Measurements from ENCODE around the gene PDGFRB. TPM values are rescaled to one million over a fixed set of nuclear protein-coding genes. Genes with fewer than 3 reads are reported as not detected.

The PDGFRB gene
- total and polyA plus RNA-seq, 12 donors, result 15.5 to 101 (median 42.9) TPM

DNA sequence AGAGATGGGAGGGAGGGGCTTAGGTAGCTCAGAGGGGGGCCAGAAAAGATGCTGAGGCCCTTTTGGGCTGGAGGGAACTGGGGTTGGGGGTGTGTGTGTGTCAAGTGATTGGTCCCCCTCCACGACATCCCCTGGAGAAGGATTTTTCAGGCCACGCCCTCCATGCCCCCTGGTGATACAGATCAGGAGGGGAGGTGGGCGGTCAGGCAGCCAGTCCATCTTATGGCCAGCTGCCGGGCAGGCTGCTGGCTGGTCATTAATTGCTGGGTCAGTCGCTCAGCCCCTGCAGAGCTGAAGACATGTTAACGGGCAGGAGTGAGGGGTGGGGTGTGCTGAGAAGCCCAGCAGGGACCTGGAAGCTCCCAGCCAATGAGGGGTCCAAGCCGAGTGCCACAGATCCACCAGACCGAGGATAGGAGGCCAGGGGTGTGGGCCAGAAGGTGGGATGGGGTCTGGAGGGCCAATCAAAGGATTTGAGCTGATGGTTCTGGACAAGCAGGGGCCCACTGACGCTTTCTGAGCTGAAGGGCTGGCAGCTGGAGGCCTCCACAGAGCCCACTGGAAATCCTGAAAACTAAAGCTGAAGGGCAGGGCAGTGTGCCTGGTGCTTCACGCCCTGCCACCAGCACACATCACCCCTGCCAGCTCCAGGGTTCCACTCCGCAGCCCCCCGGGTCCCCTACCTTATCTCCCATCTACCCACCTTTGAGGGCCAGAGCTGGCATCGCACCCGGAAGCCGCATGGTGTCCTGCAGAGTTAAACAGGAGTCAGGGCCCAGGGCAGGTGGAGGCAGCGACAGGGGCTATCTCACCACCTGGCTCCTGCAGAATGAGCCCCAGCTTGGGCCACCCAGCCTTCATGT is 19.1 kb downstream of the PDGFRB start:
- peaks cover 35 to 99% (median 76%) of the 10 kb centered on the region in 9 donors for H3K4me1 ChIP-seq
- no peaks in the 10 kb centered on the region for H3K27me3 ChIP-seq
- no peak for ATAC-seq
- no peaks in the 10 kb centered on the region for H3K9me3 ChIP-seq
- H3K36me3 ChIP-seq, result peaks cover 0 to 52% (median 0%) of the 10 kb centered on the region in 9 donors
- H3K27ac ChIP-seq, result peak overlapping the region; percentile 77 to 92 (median 85)
- 83 to 91% methylated on average over 16 of the region's 16 CpGs for WGBS, 2 donors
- intact Hi-C loops (cut with DNase I), result loop anchor here in 4 of 10 donors (10.0 kb wide), 2 partner anchors 218 to 298 kb away; partner anchors contain the start of gene TCOF1 (in 1 of the 4)
- no peak overlapping the region for H3K4me3 ChIP-seq
- TF ChIP-seq, protein P1, sequence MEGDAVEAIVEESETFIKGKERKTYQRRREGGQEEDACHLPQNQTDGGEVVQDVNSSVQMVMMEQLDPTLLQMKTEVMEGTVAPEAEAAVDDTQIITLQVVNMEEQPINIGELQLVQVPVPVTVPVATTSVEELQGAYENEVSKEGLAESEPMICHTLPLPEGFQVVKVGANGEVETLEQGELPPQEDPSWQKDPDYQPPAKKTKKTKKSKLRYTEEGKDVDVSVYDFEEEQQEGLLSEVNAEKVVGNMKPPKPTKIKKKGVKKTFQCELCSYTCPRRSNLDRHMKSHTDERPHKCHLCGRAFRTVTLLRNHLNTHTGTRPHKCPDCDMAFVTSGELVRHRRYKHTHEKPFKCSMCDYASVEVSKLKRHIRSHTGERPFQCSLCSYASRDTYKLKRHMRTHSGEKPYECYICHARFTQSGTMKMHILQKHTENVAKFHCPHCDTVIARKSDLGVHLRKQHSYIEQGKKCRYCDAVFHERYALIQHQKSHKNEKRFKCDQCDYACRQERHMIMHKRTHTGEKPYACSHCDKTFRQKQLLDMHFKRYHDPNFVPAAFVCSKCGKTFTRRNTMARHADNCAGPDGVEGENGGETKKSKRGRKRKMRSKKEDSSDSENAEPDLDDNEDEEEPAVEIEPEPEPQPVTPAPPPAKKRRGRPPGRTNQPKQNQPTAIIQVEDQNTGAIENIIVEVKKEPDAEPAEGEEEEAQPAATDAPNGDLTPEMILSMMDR (IDR thresholded peaks at IDR 0.05), result no peak
- peak in 1 of 2 donors; percentile 10 for DNase-seq

DNA sequence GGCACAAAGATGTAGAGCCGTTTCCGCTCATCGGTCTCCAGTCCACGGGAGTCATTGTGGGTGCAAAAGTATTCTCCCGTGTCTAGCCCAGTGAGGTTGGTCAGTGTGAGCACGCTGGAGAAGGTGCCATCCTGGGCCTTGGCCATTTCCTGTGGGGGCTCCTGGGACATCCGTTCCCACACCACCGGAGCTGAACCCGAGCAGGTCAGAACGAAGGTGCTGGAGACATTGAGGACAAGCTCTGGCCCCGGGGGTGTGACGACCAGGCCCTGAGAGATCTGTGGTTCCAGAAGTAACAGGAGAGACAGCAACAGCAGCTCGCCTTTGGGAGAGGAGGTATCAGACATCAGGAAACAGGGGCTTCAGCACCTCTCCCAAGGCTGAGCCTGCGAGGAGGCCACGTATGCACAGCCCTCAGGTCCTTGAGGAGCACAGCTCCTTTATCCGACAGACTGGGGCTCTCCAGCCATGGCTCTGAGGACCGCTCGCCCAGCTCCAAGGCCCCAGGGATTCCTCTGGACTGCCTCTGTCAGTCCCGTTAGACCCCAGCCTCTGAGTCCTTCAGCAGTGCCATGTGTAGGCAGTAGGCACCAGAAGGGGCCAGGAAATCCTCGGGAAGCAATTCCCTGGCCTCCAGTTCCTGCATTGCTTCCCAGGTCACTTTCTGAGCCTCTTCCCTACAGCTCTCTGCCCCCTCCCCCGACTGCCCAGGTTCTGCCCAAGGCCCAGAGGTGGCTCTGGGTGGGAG is 19.9 kb downstream of the PDGFRB start:
- Histone ChIP-seq H3K4me1 (peaks cover 35 to 91% (median 70%) of the 10 kb centered on the region in 9 donors), H3K27me3 (no peaks in the 10 kb centered on the region), H3K27ac (peak overlapping the region in 9 of 10 donors; percentile 15 to 92 (median 87)), H3K9me3 (no peaks in the 10 kb centered on the region), H3K36me3 (peaks cover 0 to 60% (median 0%) of the 10 kb centered on the region in 9 donors), H3K4me3 (no peak overlapping the region)
- ATAC-seq (no peak), DNase-seq (peak in 1 of 2 donors; percentile 10)
- 74 to 88% methylated on average over 21 of the region's 21 CpGs for WGBS, 2 donors
- TF ChIP-seq, protein P1 (IDR thresholded peaks at IDR 0.05), result no peak
- intact Hi-C loops (cut with DNase I), result loop anchor here in 4 of 10 donors (10.0 kb wide), 2 partner anchors 219 to 299 kb away; partner anchors contain the start of gene TCOF1 (in 1 of the 4)

DNA sequence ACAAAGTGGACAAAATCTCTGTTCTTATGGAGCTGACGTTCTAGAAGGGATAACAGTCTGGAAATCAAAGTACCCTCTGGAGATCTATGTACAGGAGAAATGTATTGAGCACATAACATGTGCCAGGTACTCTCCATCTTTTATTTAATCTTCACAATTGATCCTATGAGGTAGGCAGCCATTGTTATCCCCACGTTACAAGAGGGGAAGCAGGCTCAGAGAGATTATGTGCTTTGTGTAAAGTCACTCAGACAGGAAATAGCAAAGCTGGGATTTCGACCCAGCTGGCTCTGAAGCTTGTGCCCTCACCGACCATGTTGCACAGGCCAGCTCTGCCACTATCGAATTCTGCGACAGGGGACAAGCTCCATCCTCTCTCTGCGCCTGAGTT is 21.5 kb downstream of the PDGFRB start:
- peak overlapping the region in 7 of 10 donors; percentile 14 to 92 (median 87) for H3K27ac ChIP-seq
- H3K9me3 ChIP-seq, result no peaks in the 10 kb centered on the region
- TF ChIP-seq, protein P1 (IDR thresholded peaks at IDR 0.05), result no peak
- H3K36me3 ChIP-seq, result peaks cover 0 to 75% (median 0%) of the 10 kb centered on the region in 9 donors
- no peak for DNase-seq
- 66 to 76% methylated on average over 7 of the region's 7 CpGs for WGBS, 2 donors
- H3K27me3 ChIP-seq, result no peaks in the 10 kb centered on the region
- H3K4me3 ChIP-seq, result no peak overlapping the region
- ATAC-seq, result no peak
- H3K4me1 ChIP-seq, result peaks cover 26 to 90% (median 67%) of the 10 kb centered on the region in 9 donors
- intact Hi-C loops (cut with DNase I), result loop anchor here in 6 of 10 donors (5.0 to 10.0 kb wide), 3 partner anchors 83 to 301 kb away; partner anchors contain the start of gene TCOF1 (in 1 of the 6)
